ENCODE results near the gene FAM47E.

FAM47E gene

GRCh38 chr4:76210452-76210851 lies 41.1 kb upstream of the FAM47E start:
- Histone ChIP-seq H3K4me1 (ENCODE audit: insufficient read depth, poor library complexity, severe bottlenecking) (peaks cover 37% of the 10 kb centered on the region), H3K27me3 (ENCODE audit: insufficient read depth, poor library complexity, severe bottlenecking) (no peaks in the 10 kb centered on the region), H3K36me3 (ENCODE audit: low read depth) (no peaks in the 10 kb centered on the region; the same call in 1 of the 2 replicates), H3K27ac (ENCODE audit: poor library complexity, severe bottlenecking) (no peak overlapping the region), H3K4me3 (ENCODE audit: severe bottlenecking) (no peak overlapping the region), H3K9me3 (ENCODE audit: severe bottlenecking) (no peaks in the 10 kb centered on the region)
- DNase-seq (ENCODE audit: low spot score) (no peak), ATAC-seq (ENCODE audit: low read depth) (no peak)
- TF ChIP-seq CTCF (IDR thresholded peaks at IDR 0.05; ENCODE audit: poor library complexity, severe bottlenecking): no peak

- TF ChIP-seq CTCF (IDR thresholded peaks at IDR 0.05; ENCODE audit: poor library complexity, severe bottlenecking): no peak
- Histone ChIP-seq H3K4me1 (ENCODE audit: insufficient read depth, poor library complexity, severe bottlenecking) (peaks cover 36% of the 10 kb centered on the region), H3K36me3 (ENCODE audit: low read depth) (no peaks in the 10 kb centered on the region; the same call in 1 of the 2 replicates), H3K9me3 (ENCODE audit: severe bottlenecking) (no peaks in the 10 kb centered on the region), H3K4me3 (ENCODE audit: severe bottlenecking) (peak overlapping the region; percentile 59), H3K27me3 (ENCODE audit: insufficient read depth, poor library complexity, severe bottlenecking) (no peaks in the 10 kb centered on the region), H3K27ac (ENCODE audit: poor library complexity, severe bottlenecking) (peak overlapping the region; percentile 65)
- ATAC-seq (ENCODE audit: low read depth): no peak
- DNase-seq (ENCODE audit: low spot score): no peak
These were observed 39.5 kb upstream of the FAM47E start for GRCh38 chr4:76211769-76212708.

GRCh38 chr4:76212851-76213414 lies 38.6 kb upstream of the FAM47E start:
- H3K9me3 ChIP-seq (ENCODE audit: severe bottlenecking): no peaks in the 10 kb centered on the region
- ATAC-seq (ENCODE audit: low read depth): peak; percentile 37
- peaks cover 36% of the 10 kb centered on the region for H3K4me1 ChIP-seq (ENCODE audit: insufficient read depth, poor library complexity, severe bottlenecking)
- H3K27me3 ChIP-seq (ENCODE audit: insufficient read depth, poor library complexity, severe bottlenecking): no peaks in the 10 kb centered on the region
- peak overlapping the region; percentile 59 for H3K4me3 ChIP-seq (ENCODE audit: severe bottlenecking)
- H3K27ac ChIP-seq (ENCODE audit: poor library complexity, severe bottlenecking): peak overlapping the region; percentile 65
- H3K36me3 ChIP-seq (ENCODE audit: low read depth): no peaks in the 10 kb centered on the region; the same call in 1 of the 2 replicates
- no peak for DNase-seq (ENCODE audit: low spot score)
- TF ChIP-seq CTCF (IDR thresholded peaks at IDR 0.05; ENCODE audit: poor library complexity, severe bottlenecking): no peak

- ATAC-seq (ENCODE audit: low read depth) (peak; percentile 77), DNase-seq (ENCODE audit: low spot score) (peak; percentile 80)
- no peaks in the 10 kb centered on the region for H3K9me3 ChIP-seq (ENCODE audit: severe bottlenecking)
- H3K36me3 ChIP-seq (ENCODE audit: low read depth): no peaks in the 10 kb centered on the region; the same call in 1 of the 2 replicates
- TF ChIP-seq CTCF (IDR thresholded peaks at IDR 0.05; ENCODE audit: poor library complexity, severe bottlenecking): no peak
- H3K4me3 ChIP-seq (ENCODE audit: severe bottlenecking): peak within 1 kb of the TSS; percentile 59
- H3K27ac ChIP-seq (ENCODE audit: poor library complexity, severe bottlenecking): peak within 1 kb of the TSS; percentile 65
- H3K4me1 ChIP-seq (ENCODE audit: insufficient read depth, poor library complexity, severe bottlenecking): peaks cover 32% of the 10 kb centered on the region
- H3K27me3 ChIP-seq (ENCODE audit: insufficient read depth, poor library complexity, severe bottlenecking): no peaks in the 10 kb centered on the region
These were observed 37.9 kb upstream of the FAM47E start, which contains the start of gene SCARB2 for GRCh38 chr4:76213415-76214176. Gene SCARB2, minus strand, starts transcription at chr4:76213824. Its CDS starts 281 bp downstream, at chr4:76213543.

Measured in RWPE2 (cell line).